MM.1S (cell line): ENCODE results near the gene CD9.

ENCODE experiments used
- DNase-seq: peaks from one replicate; pipeline ENCODE4 v3.0.0-alpha.2; 2015
- H2AFZ ChIP-seq: fragments of 300-600 bp; sonication (generic); 2 replicates; pipeline ENCODE4 v1.6.0; 2016; ENCODE audit warnings: antibody characterized with exemption, low read length
- H3F3A ChIP-seq: fragments of 300-600 bp; sonication (generic); 2 replicates; pipeline ENCODE4 v1.6.1; 2016; ENCODE audit warnings: mild to moderate bottlenecking, antibody characterized with exemption, low read length, moderate library complexity, mixed read lengths; ENCODE audit not compliant: insufficient read depth
- H3K27ac ChIP-seq: fragments of 300-600 bp; sonication (generic); 2 replicates; pipeline ENCODE4 v1.5.1; 2016; ENCODE audit warnings: mild to moderate bottlenecking, low read length
- H3K27me3 ChIP-seq: fragments of 300-600 bp; sonication (generic); replicated peaks from 2 replicates; pipeline ENCODE4 v1.6.0; 2016; ENCODE audit warnings: low read length; ENCODE audit not compliant: insufficient read depth
- H3K36me3 ChIP-seq: fragments of 300-600 bp; sonication (generic); replicated peaks from 2 replicates; pipeline ENCODE4 v1.6.1; 2016; ENCODE audit warnings: mild to moderate bottlenecking, low read length, mixed read lengths; ENCODE audit not compliant: insufficient read depth
- H3K4me1 ChIP-seq: fragments of 300-600 bp; sonication (generic); 2 replicates; pipeline ENCODE4 v1.6.1; 2016; ENCODE audit warnings: low read length, mixed read lengths
- H3K4me2 ChIP-seq: fragments of 300-600 bp; sonication (generic); 2 replicates; pipeline ENCODE4 v1.6.0; 2016; ENCODE audit warnings: low read depth, low read length
- H3K4me3 ChIP-seq: fragments of 300-600 bp; sonication (generic); 2 replicates; pipeline ENCODE4 v1.5.1; 2016; ENCODE audit warnings: low read length, mixed read lengths
- H3K79me2 ChIP-seq: fragments of 300-600 bp; sonication (generic); 2 replicates; pipeline ENCODE4 v1.6.1; 2016; ENCODE audit warnings: mixed run types, low read length, mixed read lengths
- H3K9ac ChIP-seq: fragments of 300-600 bp; sonication (generic); 2 replicates; pipeline ENCODE4 v1.6.1; 2016; ENCODE audit warnings: low read length, mixed read lengths
- H3K9me2 ChIP-seq: fragments of 300-600 bp; sonication (generic); replicated peaks from 2 replicates; pipeline ENCODE4 v1.6.1; 2016; ENCODE audit warnings: mild to moderate bottlenecking, low read length, mixed read lengths; ENCODE audit not compliant: insufficient read depth
- H3K9me3 ChIP-seq: fragments of 300-600 bp; sonication (generic); replicated peaks from 2 replicates; pipeline ENCODE4 v1.6.1; 2016; ENCODE audit warnings: mild to moderate bottlenecking, low read length, mixed read lengths; ENCODE audit not compliant: insufficient read depth
- H4K20me1 ChIP-seq: fragments of 300-600 bp; sonication (generic); 2 replicates; pipeline ENCODE4 v1.6.1; 2016; ENCODE audit warnings: mild to moderate bottlenecking, low read length, moderate library complexity, mixed read lengths; ENCODE audit not compliant: insufficient read depth
- EZH2 ChIP-seq: fragments of 300-600 bp; sonication (generic); optimal IDR thresholded peaks from 2 replicates; pipeline ENCODE3; 2017; ENCODE audit warnings: low read depth, mild to moderate bottlenecking, antibody characterized with exemption, low read length, mixed read lengths
- EZH2phosphoT487 ChIP-seq: fragments of 300-600 bp; sonication (generic); IDR thresholded peaks from 2 replicates; pipeline ENCODE4 v1.6.1; 2018; ENCODE audit warnings: antibody characterized with exemption, low read length
- TF ChIP-seq, protein P1 (sequence below): fragments of 300-600 bp; sonication (generic); IDR thresholded peaks from 2 replicates; pipeline ENCODE4 v1.5.1; 2016; ENCODE audit warnings: antibody characterized with exemption, low read length, mixed read lengths

CD9 gene

DNA sequence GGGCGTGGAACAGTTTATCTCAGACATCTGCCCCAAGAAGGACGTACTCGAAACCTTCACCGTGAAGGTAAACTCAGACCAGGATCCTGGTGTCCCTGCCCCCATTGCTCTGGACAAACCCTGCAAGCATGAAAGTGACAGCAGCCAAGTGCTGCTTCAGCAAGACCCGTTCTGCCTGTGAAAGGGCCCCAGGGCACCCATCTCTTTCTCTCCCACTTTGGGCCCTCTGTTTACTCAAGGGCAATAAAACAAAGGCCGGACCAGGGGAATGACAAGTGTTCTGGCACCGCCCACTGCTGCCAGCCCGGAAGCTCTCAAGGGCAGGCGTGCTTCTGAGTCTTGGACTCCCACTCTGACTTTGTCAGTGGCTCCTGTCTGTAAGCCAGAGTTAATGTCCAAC, 35.3 kb downstream of the CD9 start:
- H3K9me3 ChIP-seq = no peaks in the 10 kb centered on the region
- H3K4me1 ChIP-seq = peaks cover 28% of the 10 kb centered on the region
- H3K79me2 ChIP-seq = peaks cover 39% of the 10 kb centered on the region
- peak overlapping the region; percentile 49; the same call in 1 of the 2 replicates for H3K9ac ChIP-seq
- H3F3A ChIP-seq = peaks cover 23% of the 10 kb centered on the region
- no peaks in the 10 kb centered on the region for H4K20me1 ChIP-seq
- DNase-seq = peak; percentile 87
- TF ChIP-seq EZH2 (no peak), EZH2phosphoT487 (no peak)
- TF ChIP-seq, protein P1, sequence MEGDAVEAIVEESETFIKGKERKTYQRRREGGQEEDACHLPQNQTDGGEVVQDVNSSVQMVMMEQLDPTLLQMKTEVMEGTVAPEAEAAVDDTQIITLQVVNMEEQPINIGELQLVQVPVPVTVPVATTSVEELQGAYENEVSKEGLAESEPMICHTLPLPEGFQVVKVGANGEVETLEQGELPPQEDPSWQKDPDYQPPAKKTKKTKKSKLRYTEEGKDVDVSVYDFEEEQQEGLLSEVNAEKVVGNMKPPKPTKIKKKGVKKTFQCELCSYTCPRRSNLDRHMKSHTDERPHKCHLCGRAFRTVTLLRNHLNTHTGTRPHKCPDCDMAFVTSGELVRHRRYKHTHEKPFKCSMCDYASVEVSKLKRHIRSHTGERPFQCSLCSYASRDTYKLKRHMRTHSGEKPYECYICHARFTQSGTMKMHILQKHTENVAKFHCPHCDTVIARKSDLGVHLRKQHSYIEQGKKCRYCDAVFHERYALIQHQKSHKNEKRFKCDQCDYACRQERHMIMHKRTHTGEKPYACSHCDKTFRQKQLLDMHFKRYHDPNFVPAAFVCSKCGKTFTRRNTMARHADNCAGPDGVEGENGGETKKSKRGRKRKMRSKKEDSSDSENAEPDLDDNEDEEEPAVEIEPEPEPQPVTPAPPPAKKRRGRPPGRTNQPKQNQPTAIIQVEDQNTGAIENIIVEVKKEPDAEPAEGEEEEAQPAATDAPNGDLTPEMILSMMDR = no peak
- peaks cover 8% of the 10 kb centered on the region; the same call in 1 of the 2 replicates for H3K36me3 ChIP-seq
- H3K27ac ChIP-seq = peak overlapping the region; percentile 89
- no peak overlapping the region for H2AFZ ChIP-seq
- no peaks in the 10 kb centered on the region for H3K27me3 ChIP-seq
- H3K4me2 ChIP-seq = peak overlapping the region; percentile 45; the same call in 1 of the 2 replicates
- H3K9me2 ChIP-seq = no peaks in the 10 kb centered on the region
- H3K4me3 ChIP-seq = no peak overlapping the region

DNA sequence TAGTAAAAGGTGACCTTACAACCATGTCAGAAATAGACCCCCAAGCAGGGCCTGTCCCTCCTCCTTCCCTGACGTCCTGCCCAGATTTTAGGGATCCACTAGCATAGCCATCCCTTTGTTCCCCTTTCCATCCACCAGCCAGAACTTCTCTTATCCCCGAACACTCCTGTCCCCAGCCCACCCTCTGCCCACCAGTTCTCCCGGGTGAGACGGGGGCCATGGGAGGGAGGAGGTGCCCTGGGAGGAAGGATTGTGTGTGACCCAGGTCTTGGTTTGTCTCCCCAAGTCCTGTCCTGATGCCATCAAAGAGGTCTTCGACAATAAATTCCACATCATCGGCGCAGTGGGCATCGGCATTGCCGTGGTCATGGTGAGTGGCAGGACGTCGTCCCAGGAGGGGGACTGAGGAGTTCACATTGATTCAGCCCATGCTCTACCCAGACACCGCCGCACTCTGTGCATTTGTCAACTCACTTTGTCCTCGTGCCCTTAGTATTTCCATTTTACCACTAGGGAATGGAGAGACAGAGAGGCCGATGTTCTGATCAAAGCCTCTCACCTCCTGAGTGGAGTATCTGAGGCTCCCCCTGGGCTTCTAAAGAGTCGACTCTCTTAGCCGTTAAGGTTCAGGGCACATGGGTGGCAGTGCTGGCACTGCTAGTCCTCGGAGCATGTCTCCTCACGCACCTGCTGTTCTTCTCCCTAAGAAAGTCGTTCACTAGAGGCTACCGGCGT, 35.9 kb downstream of the CD9 start:
- Histone ChIP-seq H3K9me2 (no peaks in the 10 kb centered on the region), H3K36me3 (peaks cover 8% of the 10 kb centered on the region; the same call in 1 of the 2 replicates), H2AFZ (no peak overlapping the region), H3F3A (peaks cover 23% of the 10 kb centered on the region), H3K4me2 (peak overlapping the region; percentile 45), H3K4me3 (no peak overlapping the region), H3K27me3 (no peaks in the 10 kb centered on the region), H3K4me1 (peaks cover 28% of the 10 kb centered on the region), H3K9me3 (no peaks in the 10 kb centered on the region), H3K27ac (peak overlapping the region; percentile 89), H4K20me1 (no peaks in the 10 kb centered on the region), H3K79me2 (peaks cover 34% of the 10 kb centered on the region), H3K9ac (peak overlapping the region; percentile 49; the same call in 1 of the 2 replicates)
- no peak for DNase-seq
- TF ChIP-seq, protein P1 = no peak
- TF ChIP-seq EZH2 (no peak), EZH2phosphoT487 (no peak)

DNA sequence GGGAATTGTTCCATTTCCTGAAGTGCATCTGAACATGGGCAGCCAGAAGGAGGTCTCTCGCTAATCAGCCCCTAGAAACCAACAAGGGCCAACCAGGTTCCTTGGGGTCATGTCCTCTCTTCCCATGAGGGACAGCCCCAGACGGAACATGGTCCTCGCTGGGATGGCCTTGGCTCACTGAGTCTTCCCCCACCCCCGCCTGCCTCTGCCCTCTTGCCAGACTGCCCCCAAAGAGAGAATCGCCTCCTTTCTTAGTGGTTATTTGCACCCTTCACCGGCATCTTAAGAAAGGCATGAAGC, 36.4 kb downstream of the CD9 start:
- no peak overlapping the region for H3K4me2 ChIP-seq
- no peak for DNase-seq
- H3K4me1 ChIP-seq = peaks cover 28% of the 10 kb centered on the region
- H3K27me3 ChIP-seq = no peaks in the 10 kb centered on the region
- peaks cover 8% of the 10 kb centered on the region; the same call in 1 of the 2 replicates for H3K36me3 ChIP-seq
- no peaks in the 10 kb centered on the region for H4K20me1 ChIP-seq
- TF ChIP-seq EZH2 (no peak), EZH2phosphoT487 (no peak)
- TF ChIP-seq, protein P1 = no peak
- peaks cover 23% of the 10 kb centered on the region for H3F3A ChIP-seq
- no peak overlapping the region for H3K9ac ChIP-seq
- no peaks in the 10 kb centered on the region for H3K9me2 ChIP-seq
- H3K27ac ChIP-seq = no peak overlapping the region; the same call in 1 of the 2 replicates
- H3K4me3 ChIP-seq = no peak overlapping the region
- H3K79me2 ChIP-seq = peaks cover 28% of the 10 kb centered on the region
- no peaks in the 10 kb centered on the region for H3K9me3 ChIP-seq
- no peak overlapping the region for H2AFZ ChIP-seq
